Measurements from ENCODE around the gene NANOG.

DNA sequence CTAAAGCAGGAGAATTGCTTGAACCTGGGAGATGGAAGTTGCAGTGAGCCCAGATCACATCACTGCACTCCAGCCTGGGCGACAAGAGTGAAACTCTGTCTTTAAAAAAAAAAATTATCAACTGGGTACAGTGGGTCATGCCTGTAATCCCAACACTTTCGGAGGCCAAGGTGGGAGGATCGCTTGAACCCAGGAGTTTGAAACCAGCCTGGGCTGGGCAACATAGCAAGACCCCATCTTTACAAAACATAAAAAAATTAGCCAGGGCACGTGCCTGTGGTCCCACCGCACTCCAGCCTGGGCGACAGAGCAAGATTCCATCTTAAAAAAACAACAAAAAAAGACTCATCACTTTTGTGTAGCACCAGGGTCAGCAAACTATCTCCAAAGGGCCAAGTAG lies 7.1 kb upstream of the NANOG start:
- TF ChIP-seq SUZ12 (IDR thresholded peaks at IDR 0.05; ENCODE audit: extremely low read depth, insufficient read depth, insufficient read length): no peak
- no peak for TF ChIP-seq ZNF274 (IDR thresholded peaks at IDR 0.05; ENCODE audit: low read depth, low read length)

Data from NT2/D1 (cell line).